GM19023 (cell line): Measurements from ENCODE around the gene SH2D3A.

ENCODE experiments used
- ATAC-seq: cut with Tn5 transposase; IDR thresholded peaks from one replicate; pipeline ENCODE4 v1.9.1; 2021; ENCODE audit warnings: mild to moderate bottlenecking, moderate library complexity; ENCODE audit not compliant: unreplicated experiment

The SH2D3A gene

DNA sequence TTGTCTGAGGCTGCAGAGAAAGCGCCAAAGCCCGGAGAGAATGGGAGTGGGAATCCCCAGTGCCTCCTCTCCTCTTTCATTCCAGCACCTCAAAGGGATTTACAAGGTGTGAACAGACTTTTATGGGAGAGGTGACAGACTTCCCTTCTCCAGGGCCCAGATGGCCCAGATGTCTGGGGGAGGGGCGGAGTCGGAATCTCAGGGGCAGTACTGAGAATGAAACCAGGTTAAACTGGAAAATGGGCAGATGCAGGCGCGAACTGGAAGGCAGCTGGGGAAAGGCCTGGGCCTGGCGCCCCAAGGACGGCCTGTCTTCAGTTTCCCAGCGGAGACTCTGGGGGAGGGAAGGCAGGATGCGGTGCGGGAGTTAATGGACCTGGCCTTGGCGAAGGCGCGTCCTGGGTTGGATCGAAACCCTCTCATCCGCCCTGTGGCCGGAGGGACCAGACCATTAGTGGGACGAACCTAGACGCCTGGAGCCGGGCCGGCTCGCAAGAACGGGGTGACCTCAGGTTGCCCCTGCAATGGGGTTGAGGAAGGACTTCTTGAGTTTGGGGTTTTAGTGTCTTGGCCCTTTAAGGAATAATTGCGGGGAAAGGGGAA is 28.3 kb downstream of the SH2D3A start:
- no peak for ATAC-seq

DNA sequence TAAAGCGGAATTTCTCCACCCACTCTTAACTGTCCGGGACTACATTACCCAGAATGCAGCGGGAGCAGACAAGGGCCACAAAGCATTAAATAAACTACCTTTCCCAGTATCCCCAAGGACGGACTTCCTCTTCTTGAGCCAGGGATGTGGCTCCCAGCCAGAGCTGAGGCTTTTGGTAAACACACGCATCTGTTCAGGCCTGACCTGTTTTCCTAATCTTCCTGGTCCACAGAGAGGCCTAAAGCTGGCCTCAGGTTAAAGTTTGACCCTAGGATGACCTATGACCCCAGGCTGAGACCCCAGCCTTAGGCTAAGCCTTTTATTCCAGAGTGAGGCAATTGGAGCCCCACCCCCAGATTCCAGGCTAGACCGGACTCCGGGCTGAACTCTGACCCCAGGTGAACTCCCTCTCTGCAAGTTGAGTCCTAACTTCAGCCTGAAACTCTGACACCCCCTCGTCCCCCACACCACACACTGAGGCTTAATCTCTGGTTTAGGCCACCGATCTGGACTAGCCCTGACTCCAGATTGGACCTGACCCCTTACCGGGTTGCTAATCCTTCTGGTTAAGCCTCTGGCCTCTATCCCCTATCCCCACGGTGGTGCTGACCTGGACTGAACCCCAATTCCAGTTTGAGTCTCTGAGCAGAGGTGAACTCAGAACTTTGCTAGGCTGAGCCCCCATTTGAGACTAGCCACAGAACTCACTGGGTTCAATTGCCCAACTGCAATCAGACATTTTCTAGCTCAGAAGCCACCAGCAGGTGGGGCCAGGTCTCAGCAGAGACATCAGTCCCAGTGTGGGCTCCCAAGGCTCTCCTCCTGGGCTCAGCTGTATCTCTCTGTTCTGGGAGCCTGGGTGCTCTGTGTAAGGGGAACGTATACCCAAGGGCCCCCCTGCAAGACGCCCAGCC is 29.1 kb downstream of the SH2D3A start:
- no peak for ATAC-seq

DNA sequence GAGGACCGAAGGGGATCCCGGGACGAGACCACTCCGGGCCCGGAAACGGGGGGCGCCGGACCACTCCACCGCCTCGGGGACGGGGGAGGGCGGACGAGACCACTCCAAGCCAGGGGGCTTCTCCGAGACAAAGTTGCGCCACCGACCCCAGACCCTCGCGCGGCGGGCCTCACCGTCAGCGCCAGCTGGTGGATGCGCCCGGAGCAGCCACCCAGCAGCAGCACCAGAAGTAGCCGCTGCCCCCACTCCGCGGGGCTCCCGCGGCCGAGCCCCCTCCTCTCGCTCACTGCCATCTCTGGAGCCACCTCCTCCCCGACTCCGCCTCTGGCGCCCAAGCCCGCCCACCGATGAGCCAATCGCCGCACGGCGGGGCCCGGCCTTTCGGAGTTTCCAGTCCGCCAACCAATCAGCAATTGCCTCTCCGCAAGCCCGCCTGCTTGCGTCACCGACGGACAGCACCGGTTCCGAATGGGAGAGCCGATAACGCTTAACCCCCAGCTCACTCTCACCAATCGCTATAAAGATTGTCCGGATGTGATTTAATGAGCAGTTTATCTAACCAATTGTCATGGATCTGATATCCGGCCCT is 29.9 kb downstream of the SH2D3A start, which contains the start of gene GPR108:
Gene GPR108, minus strand, starts transcription at position 297 of the 589 bp plus-strand sequence. Its CDS starts 4 bp downstream, at position 293.
- ATAC-seq, result peak; percentile 72

DNA sequence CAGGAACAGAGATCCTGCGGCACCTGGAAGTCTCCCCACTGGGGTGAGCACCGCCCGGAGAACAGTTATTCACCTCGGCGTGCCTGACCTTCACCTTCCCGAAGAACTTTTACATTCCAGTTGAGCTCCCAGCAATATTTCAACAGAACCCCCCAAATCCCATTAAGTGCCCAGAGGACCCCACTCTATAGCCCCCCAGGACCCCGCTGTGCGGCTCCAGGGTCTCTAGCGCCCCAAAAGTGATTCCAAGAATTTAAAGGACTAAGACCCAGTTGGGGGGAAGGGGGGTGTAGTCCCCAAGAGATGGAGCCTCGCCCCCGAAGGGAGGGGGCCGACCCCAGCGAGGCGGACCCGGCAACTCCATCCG is 30.3 kb downstream of the SH2D3A start:
- ATAC-seq, result no peak

DNA sequence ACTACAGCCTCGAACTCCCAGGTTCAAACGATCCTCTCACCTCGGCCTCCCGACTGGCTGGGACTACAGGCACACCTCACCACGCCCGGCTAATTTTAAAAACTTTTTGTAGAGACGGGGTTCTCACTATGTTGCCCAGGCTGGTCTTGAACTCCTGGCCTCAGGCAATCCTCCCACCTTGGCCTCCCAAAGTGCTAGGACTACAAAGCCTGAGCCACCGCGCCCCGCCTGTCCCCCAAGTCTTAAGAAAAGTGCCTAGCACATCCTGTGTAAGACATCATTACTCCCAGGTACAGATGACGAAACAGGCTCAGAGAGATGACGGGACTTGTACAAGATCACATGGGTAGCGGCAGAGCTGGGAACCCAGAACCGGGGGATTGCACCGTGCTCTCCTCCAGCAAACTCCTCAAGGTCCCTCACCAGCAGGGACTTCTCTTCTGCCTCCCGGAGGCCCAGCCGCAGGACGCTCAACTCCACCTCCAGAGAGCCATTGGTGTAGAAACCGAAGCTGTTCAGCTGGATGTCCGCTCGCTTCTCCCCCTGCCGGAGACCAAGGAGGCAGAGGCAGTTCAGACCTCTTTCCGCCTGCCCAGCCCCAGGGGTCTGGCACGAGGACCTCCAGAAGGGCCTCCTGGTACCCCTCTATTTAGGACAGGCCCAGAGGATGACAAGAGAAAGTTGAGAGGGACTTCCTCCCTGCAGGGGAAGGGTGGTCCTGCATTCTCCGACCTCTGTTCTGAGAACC is 30.9 kb downstream of the SH2D3A start:
- ATAC-seq, result no peak

DNA sequence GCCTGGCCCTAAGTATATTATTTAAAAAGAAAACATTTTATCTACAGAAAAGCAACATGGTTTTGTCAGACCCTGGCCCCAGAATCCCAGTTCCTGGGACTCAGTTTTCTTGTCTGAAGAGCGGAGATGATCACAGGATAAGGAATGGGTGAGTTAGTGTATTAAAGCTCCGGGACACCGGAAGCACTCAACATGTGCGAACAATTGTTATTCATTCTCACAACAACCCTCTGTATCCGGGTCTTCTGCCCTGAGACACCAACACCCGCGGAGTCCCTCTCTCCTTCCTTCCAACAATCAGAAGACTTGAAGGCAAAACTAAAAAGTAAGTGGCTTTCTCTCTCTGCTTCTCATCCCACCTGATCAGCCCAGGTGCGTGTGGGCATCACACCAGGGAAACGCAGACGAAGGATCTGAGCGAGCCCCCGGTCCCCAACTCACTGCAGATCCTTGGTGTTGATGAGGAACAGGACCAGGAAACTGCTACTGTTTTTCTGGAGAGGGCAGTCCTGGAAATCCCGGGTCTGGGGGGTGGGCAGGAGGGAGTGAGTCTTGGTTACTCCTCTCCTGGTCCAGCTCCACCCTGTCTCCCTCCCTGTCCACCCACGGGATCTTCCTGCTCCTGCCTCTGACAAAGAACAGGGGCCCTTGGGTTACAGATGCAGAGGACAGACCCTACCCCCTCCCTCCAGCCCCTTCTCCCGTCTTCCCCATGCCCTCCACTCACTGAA is 31.9 kb downstream of the SH2D3A start:
- no peak for ATAC-seq

DNA sequence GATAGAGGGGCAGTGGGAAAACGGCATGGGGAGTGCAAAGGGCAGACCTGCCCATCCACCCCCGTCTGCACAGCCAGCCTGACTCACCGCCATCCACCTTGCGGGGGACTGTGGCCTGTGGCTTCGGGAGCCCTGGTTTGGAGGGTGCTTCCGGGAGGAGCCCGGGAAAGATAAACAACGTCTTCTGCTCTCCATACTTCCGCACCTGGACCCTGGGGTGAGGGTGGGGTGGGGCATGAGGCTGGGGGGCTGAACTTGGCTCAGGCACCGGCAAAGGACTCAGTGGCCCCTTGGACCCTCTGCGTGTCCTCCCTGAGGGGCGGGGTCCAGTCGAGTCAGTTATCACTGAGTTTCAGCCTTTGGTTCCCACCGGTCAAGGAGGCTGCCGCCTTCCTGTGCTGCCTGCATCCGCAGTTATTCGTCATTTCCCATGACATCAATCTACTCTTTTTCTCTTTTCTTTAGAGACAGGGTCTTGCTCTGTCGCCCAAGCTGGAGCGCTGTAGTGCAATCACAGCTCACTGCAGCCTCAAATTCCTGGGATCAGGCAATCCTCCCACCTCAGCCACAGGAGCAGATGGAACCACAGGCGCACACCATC is 33.0 kb downstream of the SH2D3A start:
- ATAC-seq, result no peak

DNA sequence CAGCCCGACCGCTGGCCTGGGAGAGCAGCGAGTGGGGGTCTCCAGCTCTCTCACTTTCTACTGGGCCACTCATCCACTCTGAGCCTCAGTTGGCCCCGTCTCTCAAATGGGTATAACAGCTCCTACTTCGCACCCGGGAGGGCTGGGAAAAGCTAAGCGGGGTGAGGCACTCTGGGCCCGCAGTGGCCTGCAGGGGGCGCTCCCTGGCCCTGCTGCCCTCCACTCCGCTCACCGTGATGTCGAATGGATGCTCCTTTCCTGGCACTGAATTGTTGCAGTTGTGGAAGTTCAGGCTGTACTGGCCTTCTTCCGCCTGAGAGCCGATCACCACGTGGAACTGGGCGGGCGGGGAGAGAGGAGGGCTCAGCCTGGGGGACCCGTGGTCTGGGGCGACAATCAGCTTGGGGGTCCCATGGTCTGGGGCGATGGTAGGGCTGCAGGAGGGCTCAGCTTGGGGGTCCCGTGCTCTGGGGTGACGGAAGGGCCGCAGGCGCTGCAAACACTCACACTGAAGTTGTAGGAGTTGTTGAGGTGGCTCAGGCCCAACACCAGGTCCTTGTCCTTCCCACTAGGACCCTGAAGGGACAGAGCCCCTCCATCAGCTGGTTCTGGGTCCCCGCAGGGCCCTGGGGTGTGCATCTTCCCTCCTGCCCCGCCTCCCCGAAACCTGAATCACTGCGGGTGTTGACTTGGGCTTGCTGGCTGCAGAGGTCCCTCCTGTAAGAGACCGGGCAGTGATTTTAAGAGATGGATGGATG is 33.7 kb downstream of the SH2D3A start:
- ATAC-seq, result no peak

DNA sequence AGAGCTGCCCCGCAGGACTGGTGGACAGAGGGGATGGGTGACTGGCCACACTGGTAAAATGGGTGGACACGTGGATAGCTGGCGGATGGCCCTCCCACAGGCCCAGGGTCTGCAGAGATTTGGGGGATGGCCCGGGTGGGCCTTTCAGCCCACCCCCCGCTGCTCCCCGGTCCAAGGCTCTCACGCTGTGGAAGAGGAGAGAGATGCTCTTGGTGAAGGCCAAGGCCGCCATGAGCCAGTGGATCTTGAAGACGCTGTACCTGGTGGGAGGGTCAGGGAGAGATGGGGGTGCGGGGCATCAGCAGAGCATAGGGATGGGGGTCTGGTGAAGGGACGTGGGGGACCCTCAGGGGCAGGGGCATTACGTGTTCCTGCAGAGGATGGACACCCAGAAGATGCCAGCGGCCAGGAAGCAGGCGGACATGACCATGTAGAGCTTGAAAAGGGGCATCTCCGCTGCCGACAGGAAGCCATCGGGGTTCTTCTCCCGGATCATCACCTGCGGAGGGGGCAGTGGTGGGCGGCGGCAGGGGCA is 34.4 kb downstream of the SH2D3A start:
- no peak for ATAC-seq

DNA sequence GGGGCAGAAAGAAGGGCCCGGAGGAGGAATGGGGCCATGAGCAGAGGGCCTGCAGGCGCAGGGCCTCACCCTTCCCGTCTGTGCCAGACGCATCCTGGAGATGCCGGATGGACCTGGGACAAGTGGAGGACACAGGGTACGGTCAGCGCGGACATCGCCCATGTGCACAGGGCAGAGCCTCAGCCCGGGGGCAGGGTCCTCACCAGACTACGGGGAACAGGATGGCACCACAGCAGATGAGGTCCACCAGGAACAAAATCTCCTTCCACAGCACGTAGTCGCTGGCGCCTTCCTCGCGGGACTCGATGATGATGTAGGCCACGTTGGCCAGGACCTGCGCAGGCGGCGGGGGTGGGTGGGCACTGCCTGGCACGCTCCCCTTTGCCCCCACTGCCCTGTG is 35.4 kb downstream of the SH2D3A start:
- ATAC-seq, result no peak

DNA sequence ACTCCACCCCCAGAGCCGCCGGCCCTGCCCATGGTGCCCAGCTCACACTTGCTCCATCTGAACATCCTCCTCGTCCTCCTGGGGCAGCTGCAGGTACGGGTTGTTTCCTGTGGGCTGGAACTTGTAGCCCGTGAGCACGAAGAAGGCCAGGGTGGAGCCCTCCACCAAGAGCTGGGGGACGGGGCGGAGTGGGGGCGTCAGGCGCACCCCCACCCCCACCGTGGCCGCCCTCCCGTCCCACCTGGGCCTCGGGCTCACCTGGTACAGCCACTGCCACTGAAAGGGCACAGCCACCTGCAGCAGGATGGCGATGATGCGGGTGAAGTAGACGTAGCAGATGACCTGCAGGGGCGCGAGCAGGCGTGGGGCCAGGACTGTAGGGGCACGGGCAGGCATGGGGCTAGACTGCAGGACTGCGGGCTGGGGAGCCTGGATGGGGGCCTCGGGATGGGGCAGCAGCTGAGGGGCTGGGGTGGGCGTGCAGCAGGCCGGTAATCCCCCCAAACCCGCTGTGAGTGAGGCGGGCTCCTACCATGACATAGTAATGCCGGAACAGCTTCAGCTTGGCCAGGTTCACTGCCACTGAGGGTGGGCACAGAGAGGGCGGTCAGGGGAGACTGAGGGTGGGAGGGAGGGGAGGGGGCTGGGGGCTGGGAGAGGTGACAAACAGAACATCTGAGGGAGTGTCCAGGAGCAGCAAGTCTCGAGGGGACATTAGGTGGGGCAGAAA is 36.1 kb downstream of the SH2D3A start:
- no peak for ATAC-seq

DNA sequence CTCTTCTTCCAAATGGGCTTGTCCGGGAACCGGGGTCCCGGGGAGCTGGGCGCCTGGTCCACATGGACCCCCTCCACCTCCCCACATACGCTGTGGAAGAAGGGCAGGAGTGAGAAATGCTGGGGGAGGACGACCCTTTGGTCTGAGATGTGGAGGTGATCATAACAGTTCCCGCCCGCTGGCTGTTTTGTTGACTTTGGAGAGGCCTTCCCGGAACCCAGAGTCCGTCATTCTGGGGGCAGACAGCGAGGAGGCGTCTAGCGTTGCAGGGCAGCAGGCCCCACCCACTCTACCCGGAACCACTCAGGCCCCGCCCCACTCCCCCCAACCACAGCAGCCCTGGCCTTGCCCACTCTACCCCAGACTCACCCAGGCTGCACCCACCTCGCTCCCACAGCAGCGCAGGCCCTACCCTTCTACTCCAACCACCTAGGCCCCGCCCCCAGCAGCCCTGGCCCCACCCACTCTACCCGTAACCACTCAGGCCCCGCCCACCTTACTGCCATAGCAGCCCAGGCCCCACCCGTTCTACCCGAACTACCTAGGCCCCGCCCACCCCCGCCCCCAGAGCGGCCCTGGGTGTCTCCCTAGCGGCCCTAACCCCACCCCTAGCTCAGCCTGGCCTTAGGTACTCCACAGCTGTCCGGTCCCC is 37.0 kb downstream of the SH2D3A start:
- ATAC-seq, result no peak

DNA sequence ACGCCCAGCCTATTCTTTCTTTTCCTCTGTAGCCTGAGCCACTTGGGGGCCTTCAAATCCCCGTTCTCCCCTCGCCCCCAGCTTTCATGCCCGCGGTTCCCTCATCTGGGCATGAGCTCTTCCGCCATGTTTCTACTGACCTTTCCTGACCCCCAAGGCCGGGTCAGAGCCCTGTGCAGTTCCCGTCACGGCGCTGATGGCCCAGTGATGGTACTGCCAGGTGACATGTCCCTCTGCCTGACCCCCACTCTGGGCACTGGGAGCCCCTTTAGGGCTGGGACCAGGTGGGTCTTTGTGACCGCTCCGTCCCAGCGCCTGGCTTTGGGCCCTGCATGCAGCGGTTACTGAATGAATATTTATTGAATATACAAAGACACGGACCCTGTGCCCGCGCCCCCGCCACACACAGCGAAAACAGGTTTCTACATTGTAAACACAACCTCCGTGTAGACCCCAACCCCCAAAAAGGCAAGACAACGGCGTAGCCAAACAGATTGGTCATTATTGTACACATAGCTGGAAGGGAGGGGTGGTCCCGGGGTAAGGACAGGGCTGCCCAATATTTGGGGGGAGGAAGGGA is 37.6 kb downstream of the SH2D3A start:
- ATAC-seq, result no peak

DNA sequence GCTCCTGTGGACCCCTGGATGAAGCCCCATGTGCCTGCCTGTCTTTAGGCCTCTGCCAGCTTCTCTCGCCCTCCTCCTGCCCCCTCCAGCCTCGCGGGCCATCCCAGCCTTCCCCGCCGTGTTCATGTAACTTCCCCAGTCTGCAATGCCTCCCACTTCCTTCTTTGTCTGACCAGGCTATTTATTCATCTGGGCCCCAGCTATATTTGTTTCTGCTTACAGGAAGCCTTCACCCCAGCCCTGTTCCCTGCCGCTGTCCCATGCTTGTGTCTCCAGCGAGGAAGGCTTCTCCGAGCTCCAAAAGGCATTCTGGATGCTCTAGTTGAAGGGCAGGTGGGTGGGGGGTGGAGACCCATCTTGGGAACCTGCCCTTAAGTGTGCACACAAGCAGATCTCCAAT is 38.9 kb downstream of the SH2D3A start:
- no peak for ATAC-seq

DNA sequence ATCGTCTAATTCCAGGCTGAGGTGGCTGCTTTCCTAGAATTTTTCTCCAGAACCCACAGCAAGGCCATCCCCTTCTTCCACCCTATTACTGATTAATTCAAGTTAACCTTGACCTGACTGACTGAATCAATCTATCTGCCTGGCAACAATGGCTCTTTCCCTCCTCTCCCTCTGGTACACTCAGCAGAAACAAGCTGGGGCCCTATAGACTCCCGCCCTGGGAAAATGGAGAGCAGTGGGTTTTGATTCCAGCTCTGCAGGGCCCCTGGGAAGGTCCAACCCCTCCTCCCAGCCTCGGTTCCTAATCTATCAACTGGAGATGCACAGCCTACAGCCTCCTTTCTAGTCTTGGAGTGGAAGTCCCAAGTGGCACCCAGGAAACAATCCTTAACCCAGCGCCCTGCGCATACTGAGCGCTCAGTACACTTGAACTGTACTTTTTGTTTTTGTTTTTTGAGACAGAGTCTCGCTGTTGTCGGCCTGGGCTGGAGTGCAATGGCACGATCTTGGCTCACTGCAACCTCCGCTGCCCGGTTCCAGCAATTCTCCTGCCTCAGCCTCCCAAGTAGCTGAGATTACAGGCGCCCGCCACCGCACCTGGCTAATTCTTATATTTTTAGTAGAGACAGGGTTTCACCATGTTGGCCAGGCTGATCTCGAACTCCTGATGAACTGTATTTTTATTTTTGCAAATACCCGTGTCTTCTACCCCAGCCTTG is 41.6 kb downstream of the SH2D3A start:
- ATAC-seq, result no peak

DNA sequence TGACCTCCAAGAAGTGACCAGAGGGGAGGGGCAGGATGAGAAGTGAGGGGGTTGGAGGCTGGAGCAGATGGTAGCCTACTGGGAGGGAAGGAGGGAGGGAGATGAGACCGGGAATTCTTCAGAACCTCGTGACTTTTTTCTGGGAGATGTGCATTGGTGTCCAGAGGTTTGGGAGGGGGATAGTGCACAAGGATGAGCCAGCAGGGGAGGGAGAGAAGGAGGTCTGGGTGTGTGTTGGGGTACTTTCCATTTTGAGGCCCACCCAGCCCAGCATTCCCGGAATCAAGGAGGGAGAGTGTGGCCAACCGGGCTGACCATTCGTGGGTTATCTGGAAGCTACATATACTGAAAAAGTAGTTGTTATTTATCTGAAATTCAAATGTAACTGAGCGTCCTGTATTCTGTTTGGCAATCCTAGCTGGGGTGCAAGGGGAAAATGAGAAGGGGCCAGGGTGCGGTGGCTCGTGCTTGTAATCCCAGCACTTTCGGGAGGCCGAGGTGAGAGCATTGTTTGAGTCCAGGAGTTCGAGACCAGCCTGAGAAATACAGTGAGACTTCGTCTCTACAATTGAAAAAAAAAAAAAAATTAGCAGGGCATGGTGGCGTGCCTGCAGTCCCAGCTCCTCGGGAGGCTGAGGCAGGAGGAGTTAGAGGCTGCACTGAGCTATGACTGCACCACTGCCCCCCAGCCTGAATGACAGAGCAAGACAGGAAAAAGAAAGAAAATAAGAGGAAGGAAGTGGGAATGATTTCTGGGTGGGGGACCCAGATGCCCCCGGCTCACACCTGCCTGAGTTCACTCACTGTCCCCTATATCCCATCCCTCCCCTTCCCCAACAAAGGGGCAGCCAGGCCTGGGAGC is 42.4 kb downstream of the SH2D3A start:
- ATAC-seq, result no peak
